Activated CD4-positive, alpha-beta T cell treated with anti-CD3 and anti-CD28 coated beads for 36 hours (primary cell): ENCODE data around the gene PDE4B. TPM values are rescaled to one million over a fixed set of nuclear protein-coding genes. Genes with fewer than 3 reads are reported as not detected.

Experiments
- ATAC-seq: fragments of 200-7000 bp; cut with Tn5 transposase; one replicate; pipeline ENCODE4 v1.10.0; 2021; ENCODE audit warnings: mild to moderate bottlenecking, moderate library complexity
- CTCF ChIA-PET: fragments of 350-600 bp; sonication (Branson Sonifier 250); formaldehyde crosslinking; loops from one replicate; lab custom pipeline; 2021; ENCODE audit warnings: antibody characterized with exemption; lab: Charles Lee
- POLR2A ChIA-PET: fragments of 350-600 bp; sonication (Branson Sonifier 250); formaldehyde crosslinking; loops from one replicate; lab custom pipeline; 2021; ENCODE audit warnings: antibody characterized with exemption, inconsistent platforms; lab: Charles Lee
- DNase-seq: peaks from one replicate; pipeline ENCODE4 v3.0.0-alpha.2; 2020
- H3K27ac Mint-ChIP-seq: one replicate; pipeline ENCODE4 v1.8.0; 2021; ENCODE audit warnings: mixed read lengths
- H3K27me3 Mint-ChIP-seq: one replicate; pipeline ENCODE4 v1.8.0; 2021; ENCODE audit warnings: mixed read lengths
- H3K36me3 Mint-ChIP-seq: one replicate; pipeline ENCODE4 v1.8.0; 2021; ENCODE audit warnings: low read depth, mixed read lengths
- H3K4me1 Mint-ChIP-seq: one replicate; pipeline ENCODE4 v1.8.0; 2021; ENCODE audit warnings: mixed read lengths
- H3K4me3 Mint-ChIP-seq: one replicate; pipeline ENCODE4 v1.8.0; 2021; ENCODE audit warnings: mild to moderate bottlenecking, moderate library complexity, mixed read lengths
- H3K9me3 Mint-ChIP-seq: one replicate; pipeline ENCODE4 v1.8.0; 2021; ENCODE audit warnings: low read depth, mixed read lengths
- intact Hi-C, 2 experiments: fragments of 100-400 bp; cut with DNase I in 1 of 2; cut with micrococcal nuclease in 1 of 2; formaldehyde crosslinking; loops; one replicate each; pipeline versions ENCODE4 v1.14.2 to v1.15.1; 2022 to 2024; cut with DNase I, micrococcal nuclease
- total RNA-seq, 2 experiments: library from RNA; stranded (reverse); gene quantifications; one replicate each; pipeline ENCODE4 v1.2.3, GENCODE V29; 2021

Gene PDE4B
- total RNA-seq, 2 experiments from 2014 or later, result 24.2 to 24.7 TPM

DNA sequence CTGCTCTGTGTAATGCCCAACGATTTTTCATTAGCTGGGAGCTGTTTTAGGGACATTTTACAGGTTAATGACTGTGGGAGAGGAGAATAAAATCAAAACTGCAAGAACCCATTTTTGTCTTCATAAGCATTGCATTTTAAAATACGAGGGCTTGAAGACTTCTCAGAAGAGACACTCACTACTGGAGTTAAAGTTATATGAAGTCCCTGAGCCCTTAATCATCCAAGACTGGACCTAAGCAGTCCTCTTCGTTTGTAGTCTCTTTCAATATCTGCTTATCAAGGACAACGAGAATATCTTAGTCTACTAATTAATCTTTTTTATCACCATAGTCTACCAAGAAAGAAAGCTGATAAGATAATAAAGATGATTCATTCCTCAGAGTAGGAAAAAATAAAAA, 564.3 kb downstream of the PDE4B start:
- CTCF ChIA-PET, result interaction anchor here (0.9 to 2.5 kb wide), 8 partner anchors 8 to 93 kb away, joined by 3 to 10 read pairs (median 4); no protein-coding TSS in a partner anchor

DNA sequence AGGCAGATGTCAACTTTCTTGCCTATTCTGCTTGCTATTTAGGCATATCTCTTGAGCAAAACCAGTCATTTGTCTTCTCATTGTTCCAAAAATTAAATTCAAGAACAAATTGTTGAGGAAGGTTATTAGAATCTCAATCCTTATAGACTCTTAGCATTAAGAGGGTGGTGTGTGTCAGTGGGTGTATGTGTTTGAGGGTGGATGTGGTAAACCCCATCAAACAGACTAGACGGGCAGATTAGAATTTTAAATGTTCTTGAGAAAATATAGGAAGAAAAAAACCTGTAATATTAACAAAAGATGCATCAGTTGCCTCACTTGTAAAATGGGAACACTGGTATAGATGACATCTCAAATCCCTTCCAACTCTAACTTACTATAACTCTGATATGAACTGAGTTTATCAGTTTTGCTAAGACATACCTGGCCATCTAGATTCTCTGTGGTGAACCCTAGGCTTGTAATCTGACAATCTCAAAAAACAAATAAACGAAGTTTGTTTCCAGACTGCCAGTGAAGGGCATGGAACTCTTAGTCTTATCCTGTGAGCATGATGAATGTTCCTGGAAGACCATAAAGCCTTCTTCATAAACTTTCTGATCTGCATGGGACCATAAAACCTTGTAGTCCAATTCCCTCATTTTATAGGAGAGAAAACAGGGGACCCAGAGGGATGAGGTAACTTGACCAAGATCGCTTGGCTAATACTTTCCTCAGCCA, 564.9 kb downstream of the PDE4B start:
- Mint-ChIP-seq H3K4me3 (peak overlapping the region; percentile 7), H3K36me3 (peaks cover 77% of the 10 kb centered on the region), H3K27ac (peak overlapping the region; percentile 61), H3K9me3 (no peaks in the 10 kb centered on the region), H3K27me3 (no peaks in the 10 kb centered on the region), H3K4me1 (peaks cover 79% of the 10 kb centered on the region)
- POLR2A ChIA-PET, result no interaction called here
- intact Hi-C loops, result no loop called here
- CTCF ChIA-PET, result interaction anchor here (1.1 to 2.5 kb wide), 7 partner anchors 7 to 93 kb away, joined by 3 to 10 read pairs (median 4); no protein-coding TSS in a partner anchor
- ATAC-seq (no peak), DNase-seq (no peak)

More for the DNA sequence above, 564.3 kb downstream of the PDE4B start:
- H3K4me3 Mint-ChIP-seq, result no peak overlapping the region
- H3K27ac Mint-ChIP-seq, result no peak overlapping the region
- intact Hi-C loops, result no loop called here
- H3K9me3 Mint-ChIP-seq, result no peaks in the 10 kb centered on the region
- peaks cover 75% of the 10 kb centered on the region for H3K36me3 Mint-ChIP-seq
- POLR2A ChIA-PET, result no interaction called here
- no peak for DNase-seq
- ATAC-seq, result no peak
- H3K27me3 Mint-ChIP-seq, result no peaks in the 10 kb centered on the region
- peaks cover 82% of the 10 kb centered on the region for H3K4me1 Mint-ChIP-seq

DNA sequence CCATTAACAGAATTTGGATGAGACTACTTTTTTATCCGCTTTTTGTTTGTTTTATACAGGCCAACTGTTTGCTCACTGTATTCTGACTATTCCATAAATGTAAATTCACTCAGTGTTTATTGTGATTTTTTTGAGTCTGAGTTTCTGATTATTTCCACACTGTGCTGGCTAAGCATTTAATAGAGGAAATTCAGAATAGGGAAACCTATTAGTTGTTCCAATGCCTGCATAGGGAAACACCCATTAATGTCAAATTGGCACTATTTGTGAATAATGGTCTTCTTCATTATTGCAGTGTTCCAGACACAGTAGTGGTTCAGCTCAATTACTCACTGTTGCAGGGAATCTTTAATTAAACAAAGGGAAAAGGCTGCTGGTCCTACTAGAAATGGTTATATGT, 566.6 kb downstream of the PDE4B start:
- DNase-seq (no peak), ATAC-seq (no peak)
- H3K27ac Mint-ChIP-seq, result no peak overlapping the region
- CTCF ChIA-PET, result interaction anchor here (0.7 to 3.1 kb wide), 7 partner anchors 10 to 111 kb away, joined by 3 to 21 read pairs (median 8); no protein-coding TSS in a partner anchor
- H3K4me1 Mint-ChIP-seq, result peaks cover 74% of the 10 kb centered on the region
- peaks cover 78% of the 10 kb centered on the region for H3K36me3 Mint-ChIP-seq
- POLR2A ChIA-PET, result no interaction called here
- H3K4me3 Mint-ChIP-seq, result no peak overlapping the region
- no peaks in the 10 kb centered on the region for H3K27me3 Mint-ChIP-seq
- no peaks in the 10 kb centered on the region for H3K9me3 Mint-ChIP-seq
- intact Hi-C loops, result no loop called here

DNA sequence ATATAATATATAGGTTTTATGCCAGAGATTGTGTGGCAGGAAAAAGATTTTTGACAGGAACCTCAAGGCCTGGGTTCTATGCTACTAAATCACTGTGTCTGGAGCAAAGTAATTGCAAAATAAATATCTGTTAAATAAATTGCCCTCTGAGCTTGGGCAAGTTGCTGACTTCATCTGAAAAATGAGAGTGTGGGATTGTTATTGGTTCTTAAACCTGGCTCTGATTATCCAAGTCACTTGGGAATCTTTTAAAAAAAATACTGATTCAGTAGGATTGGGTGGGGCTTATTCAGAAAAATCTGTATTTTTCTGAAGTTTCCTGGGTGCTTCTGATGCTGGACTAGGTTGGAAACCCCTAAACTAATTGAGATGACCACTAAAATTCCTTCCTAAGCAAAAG, 567.1 kb downstream of the PDE4B start:
- peaks cover 74% of the 10 kb centered on the region for H3K4me1 Mint-ChIP-seq
- intact Hi-C loops, result no loop called here
- CTCF ChIA-PET, result interaction anchor here (0.9 to 3.5 kb wide), 8 partner anchors 8 to 107 kb away, joined by 3 to 30 read pairs (median 9); no protein-coding TSS in a partner anchor
- peaks cover 78% of the 10 kb centered on the region for H3K36me3 Mint-ChIP-seq
- DNase-seq (no peak), ATAC-seq (no peak)
- no peaks in the 10 kb centered on the region for H3K27me3 Mint-ChIP-seq
- H3K27ac Mint-ChIP-seq, result no peak overlapping the region
- no peak overlapping the region for H3K4me3 Mint-ChIP-seq
- POLR2A ChIA-PET, result no interaction called here
- H3K9me3 Mint-ChIP-seq, result no peaks in the 10 kb centered on the region

DNA sequence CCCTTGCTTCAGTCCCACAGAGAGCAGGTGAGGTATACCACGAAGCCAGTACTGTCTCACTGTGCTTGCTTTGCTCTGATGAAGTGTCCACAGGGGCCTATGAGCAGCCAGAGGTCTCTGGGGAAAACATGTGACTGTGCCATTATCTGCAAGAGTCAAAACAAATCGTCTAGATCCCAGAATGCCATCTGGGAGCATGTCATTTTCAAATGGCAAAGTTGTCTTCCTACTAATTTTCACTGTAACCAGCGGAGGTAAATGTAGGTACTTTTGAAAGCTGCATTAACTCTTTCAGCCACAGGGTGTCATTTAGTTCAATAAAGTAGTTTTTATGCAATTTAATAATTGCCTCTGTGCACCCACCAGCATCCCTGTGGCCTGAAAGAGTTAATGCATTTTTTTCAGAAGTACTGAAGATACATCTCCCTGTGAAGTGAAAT, 567.6 kb downstream of the PDE4B start:
- Mint-ChIP-seq H3K27me3 (no peaks in the 10 kb centered on the region), H3K27ac (no peak overlapping the region), H3K9me3 (no peaks in the 10 kb centered on the region), H3K4me1 (peaks cover 76% of the 10 kb centered on the region), H3K4me3 (no peak overlapping the region), H3K36me3 (peaks cover 81% of the 10 kb centered on the region)
- intact Hi-C loops, result no loop called here
- no peak for DNase-seq
- ATAC-seq, result peak; percentile 51
- POLR2A ChIA-PET, result no interaction called here
- CTCF ChIA-PET, result interaction anchor here (0.6 to 3.5 kb wide), 15 partner anchors 8 to 182 kb away, joined by 3 to 30 read pairs (median 4); no protein-coding TSS in a partner anchor

DNA sequence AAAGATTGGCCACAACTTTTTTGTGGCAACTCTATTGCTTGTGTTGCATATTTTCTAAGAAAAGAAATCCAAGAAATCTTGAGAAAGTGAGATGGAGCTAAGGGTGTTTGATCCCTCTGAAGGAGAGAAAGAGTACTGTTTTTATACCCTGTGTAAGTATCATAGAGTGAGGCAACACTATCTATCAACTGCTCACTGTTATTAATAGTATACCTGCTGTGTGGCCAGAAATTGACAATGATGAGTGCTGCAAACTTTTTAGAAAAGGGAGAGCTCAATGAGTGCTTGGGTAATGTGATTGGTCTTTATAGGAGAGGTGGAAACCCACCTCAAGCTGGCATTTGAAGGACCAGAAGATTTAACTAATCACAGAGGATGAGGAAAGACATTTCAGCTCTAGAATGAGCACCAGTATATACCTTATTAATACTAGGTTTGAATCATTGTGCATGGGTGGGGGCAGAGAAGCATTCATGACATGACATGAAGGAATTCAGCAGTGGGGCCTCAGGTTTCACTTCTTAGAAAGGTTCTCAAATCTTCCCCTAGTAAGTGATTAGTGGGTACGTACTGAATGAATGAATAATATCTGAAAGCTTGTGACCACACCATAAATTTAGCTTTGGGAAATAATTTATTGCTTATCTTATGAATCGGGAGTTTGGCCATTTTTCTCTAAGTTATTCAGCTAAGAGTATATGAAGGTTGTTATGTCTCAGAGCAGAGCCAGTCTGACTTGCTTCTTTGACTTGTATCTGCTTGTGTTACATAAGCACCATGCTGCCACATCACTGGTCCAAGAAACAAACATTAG, 572.1 kb downstream of the PDE4B start:
- intact Hi-C loops, result no loop called here
- POLR2A ChIA-PET, result interaction anchor here (0.6 to 1.3 kb wide), 3 partner anchors 14 to 89 kb away, joined by 3 to 5 read pairs (median 5); no protein-coding TSS in a partner anchor
- Mint-ChIP-seq H3K27ac (peak overlapping the region; percentile 32), H3K4me1 (peaks cover 76% of the 10 kb centered on the region), H3K9me3 (no peaks in the 10 kb centered on the region), H3K36me3 (peaks cover 85% of the 10 kb centered on the region), H3K27me3 (no peaks in the 10 kb centered on the region), H3K4me3 (no peak overlapping the region)
- CTCF ChIA-PET, result interaction anchor here (0.6 to 3.2 kb wide), 19 partner anchors 8 to 121 kb away, joined by 3 to 12 read pairs (median 3); no protein-coding TSS in a partner anchor
- DNase-seq, result peak; percentile 39
- peak; percentile 62 for ATAC-seq

DNA sequence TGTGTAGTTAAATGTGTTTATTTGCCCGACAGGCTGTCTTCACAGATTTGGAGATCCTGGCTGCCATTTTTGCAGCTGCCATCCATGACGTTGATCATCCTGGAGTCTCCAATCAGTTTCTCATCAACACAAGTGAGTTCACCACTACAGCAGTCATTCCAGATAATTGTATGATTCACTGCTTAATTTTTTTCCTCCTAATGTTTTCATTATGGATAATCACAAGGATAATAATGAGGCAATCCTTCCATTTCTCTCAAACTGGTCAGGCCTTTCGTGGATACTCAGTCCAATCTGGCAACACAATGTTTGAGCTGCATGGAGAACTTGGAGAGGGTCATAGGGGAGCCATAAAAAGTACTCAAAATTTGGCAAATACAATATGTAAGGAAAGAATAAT, 572.9 kb downstream of the PDE4B start:
- no peaks in the 10 kb centered on the region for H3K27me3 Mint-ChIP-seq
- DNase-seq, result no peak
- H3K4me3 Mint-ChIP-seq, result no peak overlapping the region
- intact Hi-C loops, result no loop called here
- peaks cover 75% of the 10 kb centered on the region for H3K4me1 Mint-ChIP-seq
- ChIA-PET CTCF (interaction anchor here (0.7 to 3.2 kb wide), 11 partner anchors 13 to 123 kb away, joined by 3 to 12 read pairs (median 4); no protein-coding TSS in a partner anchor), POLR2A (interaction anchor here (0.6 to 1.3 kb wide), 4 partner anchors 15 to 91 kb away, joined by 3 to 5 read pairs (median 4); no protein-coding TSS in a partner anchor)
- peak overlapping the region; percentile 63 for H3K27ac Mint-ChIP-seq
- H3K36me3 Mint-ChIP-seq, result peaks cover 83% of the 10 kb centered on the region
- no peaks in the 10 kb centered on the region for H3K9me3 Mint-ChIP-seq
- ATAC-seq, result no peak

DNA sequence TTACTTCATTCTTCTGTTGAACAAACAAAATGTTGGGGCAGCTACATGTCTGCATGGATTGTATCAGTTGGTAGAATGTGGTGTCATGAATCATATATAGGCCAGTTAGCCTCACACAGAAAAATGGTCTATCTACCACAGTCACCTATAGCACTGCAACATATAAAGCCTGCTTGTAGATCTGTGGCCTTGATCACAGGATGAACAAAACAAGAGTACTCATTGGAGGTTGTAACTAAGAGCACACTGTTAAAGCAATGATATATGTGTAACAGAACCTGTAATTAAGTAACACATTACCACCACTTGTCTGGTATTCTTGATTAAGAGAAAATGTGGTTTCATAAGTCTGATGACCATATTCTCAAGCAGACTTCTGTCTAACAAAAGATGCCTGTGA, 573.9 kb downstream of the PDE4B start:
- ChIA-PET CTCF (interaction anchor here (0.8 to 7.3 kb wide), 10 partner anchors 9 to 124 kb away, joined by 3 to 109 read pairs (median 5); no protein-coding TSS in a partner anchor), POLR2A (interaction anchor here (0.6 kb wide), 1 partner anchor 371 kb away, joined by 3 read pairs; no protein-coding TSS in a partner anchor)
- ATAC-seq (peak; percentile 9), DNase-seq (no peak)
- H3K36me3 Mint-ChIP-seq, result peaks cover 85% of the 10 kb centered on the region
- no peaks in the 10 kb centered on the region for H3K9me3 Mint-ChIP-seq
- intact Hi-C loops, result no loop called here
- H3K4me3 Mint-ChIP-seq, result no peak overlapping the region
- peak overlapping the region; percentile 75 for H3K27ac Mint-ChIP-seq
- no peaks in the 10 kb centered on the region for H3K27me3 Mint-ChIP-seq
- H3K4me1 Mint-ChIP-seq, result peaks cover 82% of the 10 kb centered on the region

DNA sequence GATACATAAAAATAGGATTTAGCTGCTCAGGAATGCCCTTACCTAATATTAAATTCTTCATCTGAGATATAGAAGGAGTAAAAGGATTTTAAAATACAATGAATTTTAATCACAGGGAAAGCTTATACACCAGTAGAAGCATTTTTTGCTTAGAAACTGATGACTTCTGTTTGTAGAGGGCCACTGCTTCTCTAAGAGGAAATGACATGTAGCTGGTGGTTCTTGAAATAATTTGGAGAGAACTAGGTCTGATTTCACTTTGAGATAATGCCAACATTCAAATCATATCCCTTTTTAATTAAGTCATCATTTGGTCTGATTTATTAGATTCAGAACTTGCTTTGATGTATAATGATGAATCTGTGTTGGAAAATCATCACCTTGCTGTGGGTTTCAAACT, 574.7 kb downstream of the PDE4B start:
- ChIA-PET CTCF (interaction anchor here (0.6 to 7.3 kb wide), 11 partner anchors 8 to 606 kb away, joined by 3 to 109 read pairs (median 6); no protein-coding TSS in a partner anchor), POLR2A (interaction anchor here (0.6 kb wide), 2 partner anchors 13 to 370 kb away, joined by 3 to 4 read pairs; no protein-coding TSS in a partner anchor)
- Mint-ChIP-seq H3K4me3 (peak overlapping the region; percentile 6), H3K27me3 (no peaks in the 10 kb centered on the region), H3K27ac (peak overlapping the region; percentile 75), H3K9me3 (no peaks in the 10 kb centered on the region), H3K36me3 (peaks cover 85% of the 10 kb centered on the region), H3K4me1 (peaks cover 84% of the 10 kb centered on the region)
- DNase-seq (no peak), ATAC-seq (no peak)
- intact Hi-C loops, result no loop called here

DNA sequence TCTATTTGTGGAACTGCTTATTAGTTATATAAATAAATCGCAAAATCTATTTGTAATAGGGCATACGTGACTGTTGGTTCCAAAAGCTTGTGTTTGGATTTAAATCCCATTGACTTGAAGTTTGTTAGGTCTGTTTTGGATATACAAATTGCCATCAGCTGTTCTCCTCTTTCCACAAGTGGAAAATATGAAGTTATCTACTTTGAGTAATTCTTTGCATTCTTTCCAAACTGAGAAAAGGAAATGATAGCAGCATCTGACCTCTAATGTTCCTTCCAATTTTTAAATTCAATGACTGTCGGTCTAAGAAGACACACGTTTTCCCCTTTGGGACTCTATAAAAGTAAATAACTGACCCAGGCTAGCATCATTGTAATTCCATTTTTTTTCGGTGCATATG, 575.6 kb downstream of the PDE4B start:
- intact Hi-C loops, result no loop called here
- H3K4me3 Mint-ChIP-seq, result no peak overlapping the region
- H3K9me3 Mint-ChIP-seq, result no peaks in the 10 kb centered on the region
- H3K27ac Mint-ChIP-seq, result peak overlapping the region; percentile 55
- ChIA-PET POLR2A (interaction anchor here (7.4 kb wide), 1 partner anchor 17 kb away, joined by 60 read pairs; no protein-coding TSS in a partner anchor), CTCF (interaction anchor here (1.2 to 7.3 kb wide), 7 partner anchors 9 to 116 kb away, joined by 3 to 109 read pairs (median 10); no protein-coding TSS in a partner anchor)
- peaks cover 91% of the 10 kb centered on the region for H3K4me1 Mint-ChIP-seq
- H3K36me3 Mint-ChIP-seq, result peaks cover 86% of the 10 kb centered on the region
- no peak for DNase-seq
- no peaks in the 10 kb centered on the region for H3K27me3 Mint-ChIP-seq
- no peak for ATAC-seq
